HG03575 (cell line): Measurements from ENCODE around the gene TMEM239.
"Not testable (repeated sequence)": the region's sequence is repeated elsewhere in the genome, so short reads cannot be mapped to it uniquely, and the experiment has no call there.

Experiments
- ATAC-seq: cut with Tn5 transposase; IDR thresholded peaks from one replicate; pipeline ENCODE4 v1.9.1; 2021; ENCODE audit not compliant: unreplicated experiment, insufficient number of reproducible peaks, low FRiP score; ENCODE audit errors: extremely low read depth

The TMEM239 gene

GRCh38 chr20:2817341-2817726, 1.2 kb downstream of the TMEM239 start:
- no peak for ATAC-seq

DNA sequence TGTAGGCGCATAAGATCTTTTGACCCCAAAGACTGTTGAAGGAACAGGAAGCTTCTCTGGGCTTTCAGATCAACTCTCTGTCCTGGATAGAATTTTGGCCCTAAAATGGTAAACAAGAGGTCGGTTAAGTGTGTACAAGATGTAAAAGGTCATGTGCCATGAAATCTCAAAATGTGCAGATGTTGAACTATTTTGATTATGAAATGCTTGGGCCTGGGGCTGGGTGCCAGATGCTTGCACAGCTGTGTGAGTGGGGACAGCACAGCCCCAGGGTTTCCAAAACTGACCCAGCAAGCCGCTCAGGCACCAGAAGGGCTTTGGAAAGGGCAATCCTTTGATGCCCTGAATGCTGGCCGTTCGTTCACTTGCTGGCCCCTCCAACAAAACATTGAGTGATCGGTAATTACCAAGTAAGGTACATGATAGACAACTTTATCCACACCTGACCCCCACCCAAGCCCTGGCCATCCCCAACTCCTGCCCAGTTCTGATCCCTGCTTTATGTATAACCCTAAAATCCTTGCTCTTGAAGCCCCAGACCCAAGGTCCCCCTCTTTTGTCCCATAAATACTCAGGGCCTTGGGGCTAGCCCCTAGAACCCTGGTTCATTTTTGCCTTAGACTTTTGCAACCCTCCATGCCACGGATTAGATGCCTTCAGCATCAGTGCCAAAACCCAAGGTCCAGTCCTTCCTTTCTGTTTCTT, 1.9 kb downstream of the TMEM239 start:
- ATAC-seq = no peak

- ATAC-seq = no peak
These were observed 4.1 kb downstream of the TMEM239 start for GRCh38 chr20:2820084-2820895.

DNA sequence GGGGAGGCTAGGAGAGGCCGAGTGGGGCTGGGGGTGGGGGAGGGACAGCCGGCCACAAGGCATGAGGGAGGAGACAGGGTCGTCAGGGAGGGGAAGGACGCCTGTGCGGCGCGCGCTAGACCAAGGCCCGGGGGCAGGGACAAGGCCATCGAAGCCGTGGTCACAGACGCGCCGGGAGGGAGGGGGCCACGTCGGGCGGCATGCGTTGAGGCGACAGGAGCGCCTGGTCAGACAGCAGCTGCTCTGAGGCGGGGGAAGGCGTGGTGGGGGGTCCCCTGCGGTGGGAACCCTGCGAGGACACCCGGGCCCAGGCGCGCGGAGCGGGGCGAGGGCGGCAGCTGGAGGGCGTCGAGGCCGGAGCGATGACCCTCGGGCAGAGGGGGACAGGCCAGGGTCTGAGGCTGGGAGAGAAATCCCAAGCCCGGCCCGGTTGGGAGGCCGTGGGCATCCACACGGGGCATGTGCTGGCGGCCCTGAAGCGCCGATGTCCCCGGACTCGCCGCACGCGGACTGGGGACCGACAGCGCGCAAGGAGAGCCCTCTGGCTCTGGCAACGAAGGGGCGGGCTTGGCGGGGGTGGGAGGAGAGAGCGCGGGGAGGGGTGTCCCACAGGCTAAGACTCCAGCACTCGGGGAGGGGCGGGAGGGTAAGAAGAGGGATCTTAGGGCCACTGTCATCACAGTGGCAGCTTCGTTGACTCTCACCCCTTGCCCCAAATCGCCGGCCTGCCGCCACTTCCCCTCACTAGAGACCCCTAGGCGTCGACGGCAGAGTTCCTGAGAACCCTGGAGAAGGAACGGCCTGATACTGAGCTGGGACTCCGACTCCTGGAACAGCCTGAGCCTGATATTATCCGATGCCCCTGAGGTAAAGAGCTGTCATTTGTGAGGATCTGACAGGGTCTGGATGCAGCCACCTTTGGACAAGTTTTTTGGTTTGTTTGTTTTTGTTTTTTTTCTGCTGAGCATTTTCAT, 5.0 kb downstream of the TMEM239 start:
- ATAC-seq = no peak

- ATAC-seq = no peak
These were observed 5.9 kb downstream of the TMEM239 start for GRCh38 chr20:2822073-2822472.

DNA sequence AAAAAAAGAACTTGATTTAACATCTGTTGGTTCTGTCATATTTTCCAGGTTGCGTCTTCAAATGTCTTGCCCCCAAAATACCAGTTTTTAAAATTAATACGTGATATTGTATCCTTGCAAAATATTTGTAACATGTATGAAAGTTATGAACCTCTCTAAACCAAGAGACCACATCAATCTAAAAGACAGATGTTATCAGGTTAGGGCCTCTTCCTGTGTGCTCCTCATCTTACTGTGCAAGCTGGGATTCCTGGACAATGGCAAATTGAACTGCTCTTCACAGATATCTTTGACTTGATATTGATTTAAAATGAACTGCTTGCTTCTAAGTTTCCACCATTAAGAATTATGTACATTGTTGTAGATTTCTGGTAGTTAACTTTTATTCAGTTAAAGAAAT, 9.6 kb downstream of the TMEM239 start:
- no peak for ATAC-seq

- no peak for ATAC-seq
These were observed 10.5 kb downstream of the TMEM239 start for GRCh38 chr20:2826655-2827054.

DNA sequence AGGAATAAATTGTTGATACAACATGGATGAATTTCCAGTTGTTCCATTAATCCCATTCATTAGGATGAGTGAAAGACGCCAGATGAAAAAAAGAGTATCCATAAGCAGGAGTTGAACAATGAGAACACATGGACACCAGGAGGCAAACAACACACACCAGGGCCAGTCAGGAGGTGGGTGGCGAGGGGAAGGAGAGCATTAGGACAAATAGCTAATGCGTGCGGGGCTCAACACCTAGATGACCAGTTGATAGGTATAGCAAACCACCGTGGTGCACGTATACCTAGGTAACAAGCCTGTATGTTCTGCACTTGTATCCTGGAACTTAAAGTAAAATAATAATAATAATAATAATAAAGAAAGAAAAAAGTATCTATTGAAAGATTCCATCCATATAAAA, 13.2 kb downstream of the TMEM239 start:
- ATAC-seq = no peak

GRCh38 chr20:2831206-2831605, 15.0 kb downstream of the TMEM239 start:
- ATAC-seq = not testable (repeated sequence)

DNA sequence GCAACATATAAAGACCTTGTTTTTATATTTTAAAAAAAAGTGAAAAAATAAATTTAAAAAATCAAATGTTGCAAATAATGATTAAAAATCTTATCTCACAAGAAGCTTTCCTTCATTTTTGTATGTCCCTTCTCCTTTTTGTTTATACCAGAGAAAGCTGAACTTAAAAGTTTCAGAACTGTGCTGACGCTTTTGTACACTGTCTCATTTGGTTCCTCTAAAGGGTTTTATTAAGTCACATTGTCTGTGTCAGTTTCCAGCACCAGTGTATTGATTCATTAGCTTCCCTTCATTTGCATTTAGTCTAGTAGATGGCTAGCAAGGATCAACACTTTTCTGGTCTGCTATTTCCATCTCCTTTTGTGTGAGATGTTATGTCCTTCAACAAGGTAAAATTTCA, 17.6 kb downstream of the TMEM239 start:
- ATAC-seq = no peak

DNA sequence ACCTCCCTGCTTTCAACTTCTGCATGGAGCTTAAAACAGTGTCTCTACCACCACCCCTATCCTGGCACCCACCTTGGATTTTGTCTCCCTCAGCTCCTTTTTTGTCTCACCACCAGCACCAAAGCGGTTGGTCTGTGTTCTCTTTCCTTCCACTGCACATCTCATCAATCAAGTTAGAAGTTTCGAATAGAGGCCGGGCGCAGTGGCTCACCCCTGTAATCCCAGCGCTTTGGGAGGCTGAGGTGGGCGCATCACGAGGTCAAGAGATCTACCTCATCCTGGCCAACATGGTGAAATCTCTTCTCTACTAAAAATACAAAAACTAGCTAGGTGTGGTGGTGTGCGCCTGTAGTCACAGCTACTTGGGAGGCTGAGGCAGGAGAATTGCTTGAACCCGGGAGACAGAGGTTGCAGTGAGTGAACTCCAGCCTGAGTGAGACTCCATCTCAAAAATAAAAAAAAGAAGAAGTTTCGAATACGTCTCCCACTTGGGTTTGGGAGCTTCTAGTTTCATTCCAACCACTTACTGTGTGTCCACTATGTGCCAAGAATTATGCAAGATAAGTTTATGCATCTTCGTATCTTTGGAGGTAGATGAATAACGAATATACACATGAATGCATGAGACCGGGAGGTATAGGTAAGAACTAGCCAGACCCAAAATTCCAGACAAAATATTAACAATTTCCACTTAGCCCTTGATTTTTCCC, 18.4 kb downstream of the TMEM239 start:
- ATAC-seq = no peak

GRCh38 chr20:2835331-2835796, 19.2 kb downstream of the TMEM239 start:
- no peak for ATAC-seq

- ATAC-seq = no peak
These were observed 19.9 kb downstream of the TMEM239 start for GRCh38 chr20:2836035-2836434.

GRCh38 chr20:2837221-2837960, 21.2 kb downstream of the TMEM239 start:
- no peak for ATAC-seq

- ATAC-seq = no peak
These were observed 22.1 kb downstream of the TMEM239 start for GRCh38 chr20:2838170-2838797.

GRCh38 chr20:2838847-2839671, 22.9 kb downstream of the TMEM239 start:
- no peak for ATAC-seq

DNA sequence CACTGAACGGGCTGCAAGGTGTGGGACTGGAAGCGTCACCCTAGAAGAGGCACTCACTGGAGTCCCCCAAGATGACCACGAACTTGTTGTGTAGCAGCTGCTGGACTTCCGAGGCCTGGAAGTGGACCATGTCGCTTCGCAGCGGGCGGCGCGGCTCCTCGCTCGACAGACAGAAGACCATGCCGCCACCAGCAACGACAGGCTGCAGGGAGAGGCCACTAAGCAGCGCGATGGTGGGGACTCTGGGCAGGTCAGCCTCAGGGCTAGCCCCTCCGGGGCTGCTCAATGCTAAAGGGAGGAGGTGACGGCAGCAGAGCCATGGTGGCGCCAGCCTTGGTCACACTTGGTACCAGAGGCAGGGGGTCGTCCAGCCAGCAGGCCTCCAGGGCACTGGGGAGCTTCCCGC, 23.6 kb downstream of the TMEM239 start:
- no peak for ATAC-seq
